ENCODE measurements around the gene RIF1. TPM values are rescaled to one million over a fixed set of nuclear protein-coding genes. Genes with fewer than 3 reads are reported as not detected.

The RIF1 gene
- total RNA-seq, 3 donors from 2014 or later (not counting 1 experiment from before 2014, with no cell fraction given) = 37.0 to 52.0 (median 39.3) TPM

DNA sequence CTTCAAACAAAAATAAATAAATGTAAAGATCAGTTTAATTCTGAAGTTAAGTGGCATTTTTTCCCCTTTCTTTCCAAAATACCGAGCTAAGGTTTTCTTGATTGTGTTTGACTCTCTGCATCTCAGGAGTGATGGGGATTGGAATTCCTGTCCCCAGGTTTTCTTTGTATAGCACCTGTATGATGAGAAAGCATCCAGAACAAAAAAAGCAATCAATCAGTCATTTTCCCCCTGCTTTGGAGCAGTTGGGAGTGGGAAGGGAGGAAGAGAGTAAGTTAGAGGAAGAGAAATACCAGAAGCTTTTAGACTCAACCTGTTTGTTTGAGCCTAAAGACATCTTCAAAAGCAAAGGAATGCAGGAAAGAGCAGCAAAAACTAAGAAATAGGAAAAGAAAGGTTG lies 88.5 kb downstream of the RIF1 start:
- Mint-ChIP-seq H3K4me3 (no peak overlapping the region), H3K9me3 (no peaks in the 10 kb centered on the region)
- DNase-seq = no peak

DNA sequence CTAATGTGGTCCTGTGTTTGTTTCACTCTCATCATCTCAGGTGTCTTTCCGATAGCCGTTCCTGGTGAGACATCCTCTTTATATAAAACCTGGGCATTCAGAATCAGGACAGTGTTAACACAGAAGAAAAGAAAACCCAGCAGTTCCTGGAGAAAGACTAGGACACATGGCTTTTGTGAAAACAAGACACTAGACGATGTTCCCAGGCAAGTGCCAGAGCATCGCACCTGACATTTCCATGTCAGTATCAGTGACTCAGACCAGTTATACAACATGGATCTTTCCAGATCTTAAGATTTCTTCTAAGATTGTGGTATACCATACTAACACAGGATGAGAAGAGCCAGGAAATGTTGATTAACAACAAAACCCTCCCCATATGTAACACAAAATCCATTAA lies 96.5 kb downstream of the RIF1 start:
- H3K36me3 Mint-ChIP-seq = peaks cover 14% of the 10 kb centered on the region
- H3K4me3 Mint-ChIP-seq = no peak overlapping the region
- H3K27me3 ChIP-seq (ENCODE audit: control insufficient read depth, insufficient read depth, low read length) = no peaks in the 10 kb centered on the region
- peaks cover 3% of the 10 kb centered on the region for H3K36me3 ChIP-seq (ENCODE audit: control insufficient read depth, insufficient read depth, low read length)
- TF ChIP-seq, protein P1, sequence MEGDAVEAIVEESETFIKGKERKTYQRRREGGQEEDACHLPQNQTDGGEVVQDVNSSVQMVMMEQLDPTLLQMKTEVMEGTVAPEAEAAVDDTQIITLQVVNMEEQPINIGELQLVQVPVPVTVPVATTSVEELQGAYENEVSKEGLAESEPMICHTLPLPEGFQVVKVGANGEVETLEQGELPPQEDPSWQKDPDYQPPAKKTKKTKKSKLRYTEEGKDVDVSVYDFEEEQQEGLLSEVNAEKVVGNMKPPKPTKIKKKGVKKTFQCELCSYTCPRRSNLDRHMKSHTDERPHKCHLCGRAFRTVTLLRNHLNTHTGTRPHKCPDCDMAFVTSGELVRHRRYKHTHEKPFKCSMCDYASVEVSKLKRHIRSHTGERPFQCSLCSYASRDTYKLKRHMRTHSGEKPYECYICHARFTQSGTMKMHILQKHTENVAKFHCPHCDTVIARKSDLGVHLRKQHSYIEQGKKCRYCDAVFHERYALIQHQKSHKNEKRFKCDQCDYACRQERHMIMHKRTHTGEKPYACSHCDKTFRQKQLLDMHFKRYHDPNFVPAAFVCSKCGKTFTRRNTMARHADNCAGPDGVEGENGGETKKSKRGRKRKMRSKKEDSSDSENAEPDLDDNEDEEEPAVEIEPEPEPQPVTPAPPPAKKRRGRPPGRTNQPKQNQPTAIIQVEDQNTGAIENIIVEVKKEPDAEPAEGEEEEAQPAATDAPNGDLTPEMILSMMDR (IDR thresholded peaks at IDR 0.05) = no peak
- no peak overlapping the region for H3K27ac Mint-ChIP-seq
- intact Hi-C loops (cut with micrococcal nuclease) = no loop called here
- no peaks in the 10 kb centered on the region for H3K27me3 Mint-ChIP-seq (ENCODE audit: low read depth in 2 of 2)
- no peaks in the 10 kb centered on the region for H3K9me3 ChIP-seq (ENCODE audit: control insufficient read depth, insufficient read depth, low read length)
- no peaks in the 10 kb centered on the region for H3K4me1 Mint-ChIP-seq
- no peak for DNase-seq
- no peak overlapping the region for H3K27ac ChIP-seq (ENCODE audit: low read length)
- H3K4me3 ChIP-seq (ENCODE audit: low read length) = no peak overlapping the region
- no peaks in the 10 kb centered on the region for H3K4me1 ChIP-seq (ENCODE audit: control insufficient read depth, insufficient read depth, low read length)
- no peaks in the 10 kb centered on the region for H3K9me3 Mint-ChIP-seq
- WGBS (ENCODE audit: insufficient coverage) = 95% methylated on average over 4 of the region's 4 CpGs
- no peak for ATAC-seq

More for the DNA sequence above, 88.5 kb downstream of the RIF1 start:
- H3K27ac Mint-ChIP-seq = no peak overlapping the region
- TF ChIP-seq, protein P1 (IDR thresholded peaks at IDR 0.05) = no peak
- H3K27me3 ChIP-seq (ENCODE audit: control insufficient read depth, insufficient read depth, low read length) = no peaks in the 10 kb centered on the region
- ATAC-seq = no peak
- no peak overlapping the region for H3K4me3 ChIP-seq (ENCODE audit: low read length)
- no CpG with 5 or more reads among the region's 1 CpG for WGBS (ENCODE audit: insufficient coverage)
- no peaks in the 10 kb centered on the region for H3K27me3 Mint-ChIP-seq (ENCODE audit: low read depth in 2 of 2)
- no peaks in the 10 kb centered on the region for H3K36me3 Mint-ChIP-seq
- H3K9me3 ChIP-seq (ENCODE audit: control insufficient read depth, insufficient read depth, low read length) = no peaks in the 10 kb centered on the region
- no peaks in the 10 kb centered on the region for H3K4me1 Mint-ChIP-seq
- no peak overlapping the region for H3K27ac ChIP-seq (ENCODE audit: low read length)
- no peaks in the 10 kb centered on the region for H3K36me3 ChIP-seq (ENCODE audit: control insufficient read depth, insufficient read depth, low read length)
- intact Hi-C loops (cut with micrococcal nuclease) = no loop called here
- no peaks in the 10 kb centered on the region for H3K4me1 ChIP-seq (ENCODE audit: control insufficient read depth, insufficient read depth, low read length)

DNA sequence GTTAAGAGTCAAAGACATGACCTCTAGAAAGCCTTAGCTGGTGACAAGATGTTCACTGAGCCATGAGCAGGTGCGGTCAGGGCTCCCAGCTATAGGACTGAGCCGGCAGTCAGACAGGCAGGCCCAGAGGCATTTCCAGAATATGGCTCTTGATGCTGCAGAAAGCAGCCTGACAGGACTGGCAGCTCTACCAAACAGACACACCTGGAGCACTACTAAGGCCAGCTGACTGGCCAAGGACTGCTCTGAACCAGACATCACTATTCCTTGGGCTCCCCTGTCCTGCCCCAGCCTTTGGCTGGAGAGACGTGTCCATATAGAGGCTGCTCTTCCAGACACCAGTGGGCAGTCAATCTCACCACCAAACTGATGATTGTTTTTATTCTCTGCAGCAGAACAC lies 98.8 kb downstream of the RIF1 start:
- Histone ChIP-seq H3K4me3 (ENCODE audit: low read length) (no peak overlapping the region), H3K4me1 (ENCODE audit: control insufficient read depth, insufficient read depth, low read length) (no peaks in the 10 kb centered on the region), H3K27ac (ENCODE audit: low read length) (no peak overlapping the region), H3K36me3 (ENCODE audit: control insufficient read depth, insufficient read depth, low read length) (peaks cover 3% of the 10 kb centered on the region), H3K9me3 (ENCODE audit: control insufficient read depth, insufficient read depth, low read length) (no peaks in the 10 kb centered on the region), H3K27me3 (ENCODE audit: control insufficient read depth, insufficient read depth, low read length) (no peaks in the 10 kb centered on the region)
- intact Hi-C loops (cut with micrococcal nuclease) = no loop called here
- no peak for DNase-seq
- peaks cover 14% of the 10 kb centered on the region for H3K36me3 Mint-ChIP-seq
- 95% methylated on average over 3 of the region's 3 CpGs for WGBS (ENCODE audit: insufficient coverage)
- no peak overlapping the region for H3K4me3 Mint-ChIP-seq
- no peaks in the 10 kb centered on the region for H3K27me3 Mint-ChIP-seq (ENCODE audit: low read depth in 2 of 2)
- no peaks in the 10 kb centered on the region for H3K9me3 Mint-ChIP-seq
- H3K4me1 Mint-ChIP-seq = no peaks in the 10 kb centered on the region
- TF ChIP-seq, protein P1 (IDR thresholded peaks at IDR 0.05) = no peak
- no peak overlapping the region for H3K27ac Mint-ChIP-seq
- ATAC-seq = no peak

DNA sequence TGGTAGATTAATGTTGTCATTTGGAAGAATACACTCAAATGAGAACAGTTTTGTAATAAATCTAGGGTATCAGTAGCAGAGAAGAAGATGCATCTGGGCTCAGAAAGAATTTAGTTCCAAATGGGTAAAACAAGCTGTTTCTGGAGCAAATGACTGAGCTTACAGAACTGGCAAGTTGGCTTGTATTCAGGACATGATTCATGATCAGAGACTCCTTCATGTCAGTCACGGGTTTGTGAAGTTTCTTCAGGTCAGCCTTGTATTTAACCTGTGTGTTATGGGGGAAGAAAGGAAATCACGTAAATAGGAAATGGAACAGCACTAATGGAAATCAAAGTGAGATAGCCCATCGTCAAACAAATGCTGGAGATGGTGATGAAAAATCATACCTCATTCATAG lies 109.1 kb downstream of the RIF1 start:
- intact Hi-C loops (cut with micrococcal nuclease) = no loop called here
- ATAC-seq (no peak), DNase-seq (no peak)
- no peak overlapping the region for H3K27ac Mint-ChIP-seq
- TF ChIP-seq, protein P1 (IDR thresholded peaks at IDR 0.05) = no peak
- Histone ChIP-seq H3K36me3 (ENCODE audit: control insufficient read depth, insufficient read depth, low read length) (peaks cover 2% of the 10 kb centered on the region), H3K27me3 (ENCODE audit: control insufficient read depth, insufficient read depth, low read length) (no peaks in the 10 kb centered on the region), H3K9me3 (ENCODE audit: control insufficient read depth, insufficient read depth, low read length) (no peaks in the 10 kb centered on the region), H3K27ac (ENCODE audit: low read length) (no peak overlapping the region), H3K4me3 (ENCODE audit: low read length) (no peak overlapping the region), H3K4me1 (ENCODE audit: control insufficient read depth, insufficient read depth, low read length) (no peaks in the 10 kb centered on the region)
- H3K4me3 Mint-ChIP-seq = no peak overlapping the region
- no peaks in the 10 kb centered on the region for H3K9me3 Mint-ChIP-seq
- H3K4me1 Mint-ChIP-seq = no peaks in the 10 kb centered on the region
- 98% methylated on average over 2 of the region's 3 CpGs for whole genome bisulfite sequencing (ENCODE audit: insufficient coverage)
- no peaks in the 10 kb centered on the region for H3K27me3 Mint-ChIP-seq (ENCODE audit: low read depth in 2 of 2)
- peaks cover 10% of the 10 kb centered on the region for H3K36me3 Mint-ChIP-seq

All from natural killer cell (primary cell).